Heart left ventricle (tissue), 16 donors: ENCODE data around the gene COG4. TPM values are rescaled to one million over a fixed set of nuclear protein-coding genes. Genes with fewer than 3 reads are reported as not detected.
A peak's percentile ranks its signal among the peaks of the same experiment; 100 is the strongest.
"Not testable (repeated sequence)": the region's sequence is repeated elsewhere in the genome, so short reads cannot be mapped to it uniquely, and the experiment has no call there.

ENCODE experiments used
- ATAC-seq, 4 donors: fragments of 200-7000 bp; cut with Tn5 transposase; one replicate each; pipeline ENCODE4 v1.9.1; 2020 to 2022; ENCODE audit warnings: moderate library complexity in 4 of 4, mild to moderate bottlenecking in 3 of 4, moderate number of reproducible peaks in 1 of 4
- DNase-seq, 5 donors: peaks; one replicate each; pipeline ENCODE4 v3.0.0-alpha.2; 2020
- H3K27ac ChIP-seq, 12 donors: fragments of 200-600 bp; sonication (generic) in 4 of 12; one replicate each; pipeline versions ENCODE4 v1.5.0 to v1.8.0; 2016 to 2022; ENCODE audit warnings: mild to moderate bottlenecking in 2 of 12
- H3K27me3 ChIP-seq, 9 donors: fragments of 200-600 bp; sonication (generic) in 2 of 9; one replicate each; pipeline versions ENCODE4 v1.5.1 to v1.8.0; 2016 to 2022; ENCODE audit warnings: mild to moderate bottlenecking in 3 of 9
- H3K36me3 ChIP-seq, 9 donors: fragments of 200-600 bp; sonication (generic) in 2 of 9; one replicate each; pipeline versions ENCODE4 v1.5.0 to v1.8.0; 2018 to 2022; ENCODE audit warnings: mild to moderate bottlenecking in 2 of 9
- H3K4me1 ChIP-seq, 12 donors: fragments of 200-600 bp; sonication (generic) in 4 of 12; one replicate each; pipeline versions ENCODE4 v1.5.0 to v1.8.0; 2016 to 2022; ENCODE audit warnings: mild to moderate bottlenecking in 3 of 12
- H3K4me3 ChIP-seq, 12 donors: fragments of 200-600 bp; sonication (generic) in 4 of 12; one replicate each; pipeline versions ENCODE4 v1.5.0 to v1.8.0; 2017 to 2022; ENCODE audit warnings: mild to moderate bottlenecking in 9 of 12, moderate library complexity in 4 of 12
- H3K9me3 ChIP-seq, 12 donors: fragments of 200-600 bp; sonication (generic) in 4 of 12; one replicate each; pipeline versions ENCODE4 v1.5.0 to v1.8.0; 2016 to 2022; ENCODE audit warnings: mild to moderate bottlenecking in 1 of 12
- POLR2A ChIP-seq, 2 donors: fragments of 450-650 bp; IDR thresholded peaks; one replicate each; pipeline ENCODE4 v1.6.1; 2017; ENCODE audit warnings: antibody characterized with exemption in 2 of 2, mild to moderate bottlenecking in 2 of 2, moderate library complexity in 2 of 2
- WGBS, 4 donors: extraction: QIAGEN DNeasy Blood & Tissue Kit in 2 of 4; methylation state at CpG; one replicate each; pipeline versions ENCODE4 v1.1.5 to v1.1.7; 2013 to 2018; 5-methylcytosine and 5-hydroxymethylcytosine counted together
- intact Hi-C, 10 donors: fragments of 100-400 bp; cut with DNase I; formaldehyde crosslinking; loops; one replicate each; pipeline versions ENCODE4 v1.11.1 to v1.14.2; 2022
- polyA plus RNA-seq, 2 donors: library from polyadenylated mRNA; stranded (reverse); fragments of 200-250 nt; gene quantifications; one replicate each; pipeline ENCODE4 v1.2.3, GENCODE V29; 2013
- total RNA-seq, 9 donors: library from RNA; depleted of rRNA in 2 of 9; stranded (reverse); fragments of >200 nt in 2 of 9; fragmentation: NEBNext Ultra II Directional in 3 of 9; extraction: Animal tissue kit (Norgen Biotek cat#: 25700) in 3 of 9; gene quantifications; one replicate each; pipeline versions ENCODE4 v1.1.0 to v1.2.4, GENCODE V29; 2016 to 2023
- TF ChIP-seq, protein P1 (sequence below), 12 donors: fragments of 200-600 bp; sonication (generic) in 4 of 12; IDR thresholded peaks; one replicate each; pipeline versions ENCODE4 v1.5.0 to v1.8.0; 2018 to 2022; ENCODE audit warnings: antibody characterized with exemption in 12 of 12, mild to moderate bottlenecking in 5 of 12
- donor health status: ischemic (EF 13 %, LVEDD 7.1; RV severe dilation, severe dysfunction).
- donor health status: healthy with polysubstance abuse.
- donor health status: DM: no; HTN: yes; CAD: no.
- donor health status: DM: no; HTN: no; CAD: no.
- donor health status: ischemic (EF 25% LVEDD 6.9; RV normal size, moderate dysfunction).
- donor health status: ischemic (EF 25% LVEDD 5.7; RV mildly dilated, moderate dysfunction).
- donor health status: healthy.
- donor health status: DM: yes; HTN: yes; CAD: no.
- donor health status: ischemic (EF 35%, LVEDD 5.7; RV mildly dilated, moderate dysfunction).
- donor health status: nonischemic (EF 11% LVEDD 7.7; RV severe dilation, severe dysfunction).
- donor health status: DM: yes; HTN: yes; CAD: no.
- donor health status: PGD.
- donor health status: ischemic (EF 29% LVEDD 5.4; RV normal size, mild dysfunction).
- donor health status: nonischemic (EF 23%, LVEDD 6.1; RV moderate dilation, normal function).

COG4 gene
- total and polyA plus RNA-seq, 11 donors: 30.7 to 45.7 (median 39.8) TPM

DNA sequence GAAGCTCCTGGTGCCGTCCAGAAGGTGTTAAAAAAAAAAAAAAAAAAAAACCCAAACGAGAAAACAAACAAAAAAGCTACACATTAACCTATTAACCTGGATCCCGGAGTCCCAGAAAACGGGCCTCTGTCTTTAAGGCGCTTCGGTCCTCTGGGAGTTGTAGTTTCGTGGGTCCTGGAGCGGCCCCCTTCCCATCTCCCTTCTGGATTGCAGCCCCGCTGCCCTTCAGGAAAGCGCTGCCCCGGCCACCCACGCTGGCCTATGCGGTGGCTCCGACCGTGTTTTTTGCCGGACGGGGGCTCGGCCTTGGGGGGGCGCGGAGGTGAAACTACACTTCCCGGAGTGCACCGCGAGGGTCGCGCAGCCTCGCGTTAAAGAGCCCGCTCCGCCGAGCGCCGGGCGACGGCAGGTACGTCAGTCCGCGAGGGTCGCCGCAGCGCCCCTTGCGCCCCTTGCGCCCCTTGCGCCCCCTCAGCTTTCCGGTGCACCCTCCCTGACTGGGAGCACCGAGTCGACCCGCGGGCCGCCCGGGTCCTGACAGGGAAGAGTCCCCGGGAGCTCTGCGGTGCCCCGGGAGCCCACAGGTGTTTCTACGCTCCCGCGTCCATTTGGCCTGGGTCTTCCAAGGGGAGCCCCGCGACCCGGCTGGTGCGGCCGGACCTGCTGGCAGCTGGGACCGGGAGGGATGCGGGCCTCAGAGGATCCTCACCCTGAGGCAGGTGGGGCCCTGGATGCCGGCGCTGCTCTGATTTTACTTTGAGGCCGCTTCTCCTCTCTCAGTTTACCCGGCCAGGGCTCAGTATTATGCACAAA, 68.9 kb downstream of the COG4 start, which contains the start of gene FCSK:
Gene FCSK, plus strand, starts transcription at position 374 of the 813 bp plus-strand sequence. CDS start 8,596 bp downstream, outside the sequence.
- WGBS, 4 donors: 0 to 1% (median 1%) methylated on average over 31 to 67 of the region's 67 CpGs
- Histone ChIP-seq H3K4me1 (peaks cover 0 to 26% (median 12%) of the 10 kb centered on the region in 12 donors), H3K36me3 (no peaks in the 10 kb centered on the region), H3K27me3 (no peaks in the 10 kb centered on the region), H3K9me3 (no peaks in the 10 kb centered on the region), H3K27ac (peak within 1 kb of the TSS; percentile 88 to 98 (median 94)), H3K4me3 (peak within 1 kb of the TSS; percentile 76 to 99 (median 93))
- ATAC-seq (peak; percentile 59 to 95 (median 94)), DNase-seq (peak; percentile 61 to 85 (median 72))
- TF ChIP-seq POLR2A (IDR thresholded peaks at IDR 0.05): peak in 1 of 2 donors; percentile 36
- TF ChIP-seq, protein P1, sequence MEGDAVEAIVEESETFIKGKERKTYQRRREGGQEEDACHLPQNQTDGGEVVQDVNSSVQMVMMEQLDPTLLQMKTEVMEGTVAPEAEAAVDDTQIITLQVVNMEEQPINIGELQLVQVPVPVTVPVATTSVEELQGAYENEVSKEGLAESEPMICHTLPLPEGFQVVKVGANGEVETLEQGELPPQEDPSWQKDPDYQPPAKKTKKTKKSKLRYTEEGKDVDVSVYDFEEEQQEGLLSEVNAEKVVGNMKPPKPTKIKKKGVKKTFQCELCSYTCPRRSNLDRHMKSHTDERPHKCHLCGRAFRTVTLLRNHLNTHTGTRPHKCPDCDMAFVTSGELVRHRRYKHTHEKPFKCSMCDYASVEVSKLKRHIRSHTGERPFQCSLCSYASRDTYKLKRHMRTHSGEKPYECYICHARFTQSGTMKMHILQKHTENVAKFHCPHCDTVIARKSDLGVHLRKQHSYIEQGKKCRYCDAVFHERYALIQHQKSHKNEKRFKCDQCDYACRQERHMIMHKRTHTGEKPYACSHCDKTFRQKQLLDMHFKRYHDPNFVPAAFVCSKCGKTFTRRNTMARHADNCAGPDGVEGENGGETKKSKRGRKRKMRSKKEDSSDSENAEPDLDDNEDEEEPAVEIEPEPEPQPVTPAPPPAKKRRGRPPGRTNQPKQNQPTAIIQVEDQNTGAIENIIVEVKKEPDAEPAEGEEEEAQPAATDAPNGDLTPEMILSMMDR (IDR thresholded peaks at IDR 0.05): peak in 3 of 12 donors; percentile 4 to 16 (median 7)
- intact Hi-C loops: loop anchor here in 5 of 10 donors (1.0 to 10.0 kb wide), 4 partner anchors 60 to 74 kb away; no protein-coding TSS in a partner anchor

DNA sequence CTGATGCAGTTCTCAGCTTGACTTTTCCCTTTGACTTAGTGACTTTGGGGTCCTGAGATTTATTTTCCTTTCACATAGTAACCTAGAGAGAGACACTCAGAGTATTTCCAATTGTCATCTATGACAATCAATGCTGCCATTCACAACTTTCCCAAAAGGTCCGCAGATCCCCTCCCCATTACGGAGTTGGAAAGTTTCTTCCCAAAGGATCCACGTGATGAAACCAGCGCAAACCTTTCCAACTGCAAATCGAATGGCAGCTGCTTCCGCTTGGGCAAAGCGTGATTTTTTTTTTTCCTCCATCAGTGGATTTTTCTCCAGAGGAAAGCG, 69.5 kb downstream of the COG4 start:
- peak in 2 of 4 donors; percentile 48 to 54 for ATAC-seq
- no peak for DNase-seq
- intact Hi-C loops: loop anchor here in 5 of 10 donors (1.0 to 10.0 kb wide), 4 partner anchors 59 to 73 kb away; no protein-coding TSS in a partner anchor
- 0 to 1% (median 0%) methylated on average over 8 of the region's 8 CpGs for WGBS, 4 donors
- Histone ChIP-seq H3K36me3 (no peaks in the 10 kb centered on the region), H3K4me1 (peaks cover 0 to 26% (median 12%) of the 10 kb centered on the region in 12 donors), H3K27ac (peak overlapping the region; percentile 88 to 98 (median 94)), H3K27me3 (no peaks in the 10 kb centered on the region), H3K4me3 (peak overlapping the region; percentile 76 to 99 (median 93)), H3K9me3 (no peaks in the 10 kb centered on the region)
- TF ChIP-seq POLR2A (IDR thresholded peaks at IDR 0.05): no peak
- TF ChIP-seq, protein P1 (IDR thresholded peaks at IDR 0.05): no peak

DNA sequence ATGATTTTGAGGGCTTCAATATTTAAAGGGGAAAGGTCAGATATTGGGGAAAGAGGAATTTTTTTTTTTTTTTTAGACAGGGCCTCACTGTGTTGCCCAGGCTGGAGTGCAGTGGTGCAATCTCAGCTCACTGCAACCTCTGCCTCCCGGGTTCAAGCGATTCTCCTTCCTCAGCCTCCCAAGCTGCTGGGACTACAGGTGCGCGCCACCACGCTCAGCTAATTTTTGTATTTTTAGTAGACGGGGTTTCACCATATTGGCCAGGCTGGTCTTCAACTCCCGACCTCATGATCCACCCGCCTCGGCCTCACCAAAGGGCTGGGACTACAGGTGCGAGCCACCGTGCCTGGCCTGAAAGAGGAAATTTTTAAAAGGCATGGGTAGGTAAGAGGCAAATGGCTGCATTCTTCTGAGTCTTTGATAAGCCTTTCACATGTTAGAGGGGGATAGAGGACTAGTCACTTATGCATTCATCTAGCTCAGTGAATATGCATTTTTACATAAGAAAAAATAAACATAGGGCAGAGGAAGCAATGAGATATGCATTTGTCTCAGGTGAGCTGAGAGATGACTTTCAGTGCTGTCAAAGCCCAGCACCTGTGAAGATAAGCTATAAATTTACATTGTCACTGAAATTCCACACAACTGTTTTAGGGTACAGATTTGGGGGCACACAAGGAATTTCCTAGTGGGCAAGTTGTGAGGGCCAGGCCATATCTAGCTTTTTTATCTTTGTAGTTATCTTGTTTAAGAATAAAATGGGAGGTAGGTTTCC, 70.0 kb downstream of the COG4 start:
- intact Hi-C loops: loop anchor here in 2 of 10 donors (5.0 to 10.0 kb wide), 2 partner anchors 59 to 71 kb away; no protein-coding TSS in a partner anchor
- no peaks in the 10 kb centered on the region for H3K27me3 ChIP-seq
- DNase-seq (no peak), ATAC-seq (no peak)
- WGBS, 4 donors: 96 to 98% (median 96%) methylated on average over 11 of the region's 11 CpGs
- TF ChIP-seq, protein P1 (IDR thresholded peaks at IDR 0.05): no peak
- no peak for TF ChIP-seq POLR2A (IDR thresholded peaks at IDR 0.05)
- peak overlapping the region; percentile 76 to 99 (median 93) for H3K4me3 ChIP-seq
- H3K9me3 ChIP-seq: no peaks in the 10 kb centered on the region
- peaks cover 0 to 26% (median 12%) of the 10 kb centered on the region in 12 donors for H3K4me1 ChIP-seq
- H3K27ac ChIP-seq: peak overlapping the region in 6 of 12 donors; percentile 88 to 98 (median 94)
- H3K36me3 ChIP-seq: no peaks in the 10 kb centered on the region

DNA sequence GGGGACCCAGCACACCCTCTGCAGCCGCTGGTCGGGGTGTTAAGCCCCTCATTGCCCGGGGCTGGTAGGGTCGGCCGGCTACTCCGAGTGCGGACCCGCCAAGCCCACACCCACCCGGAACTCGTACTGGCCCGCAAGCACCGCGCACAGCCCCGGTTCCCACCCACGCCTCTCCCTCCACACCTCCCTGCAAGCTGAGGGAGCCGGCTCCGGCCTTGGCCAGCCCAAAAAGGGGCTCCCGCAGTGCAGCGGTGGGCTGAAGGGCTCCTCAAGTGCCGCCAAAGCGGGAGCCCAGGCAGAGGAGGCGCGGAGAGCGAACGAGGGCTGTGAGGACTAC, 72.4 kb downstream of the COG4 start:
- H3K27me3 ChIP-seq, DNase-seq, H3K9me3 ChIP-seq, H3K27ac ChIP-seq, H3K36me3 ChIP-seq, ATAC-seq: not testable (repeated sequence)
- WGBS, 4 donors: 33 to 65% (median 38%) methylated on average over 21 to 25 of the region's 25 CpGs
- intact Hi-C loops: loop anchor here in 2 of 10 donors (5.0 to 10.0 kb wide), 2 partner anchors 56 to 69 kb away; no protein-coding TSS in a partner anchor
- peaks cover 0 to 24% (median 9%) of the 10 kb centered on the region in 12 donors for H3K4me1 ChIP-seq
- peak overlapping the region in 9 of 12 donors; percentile 12 to 54 (median 34) for H3K4me3 ChIP-seq

DNA sequence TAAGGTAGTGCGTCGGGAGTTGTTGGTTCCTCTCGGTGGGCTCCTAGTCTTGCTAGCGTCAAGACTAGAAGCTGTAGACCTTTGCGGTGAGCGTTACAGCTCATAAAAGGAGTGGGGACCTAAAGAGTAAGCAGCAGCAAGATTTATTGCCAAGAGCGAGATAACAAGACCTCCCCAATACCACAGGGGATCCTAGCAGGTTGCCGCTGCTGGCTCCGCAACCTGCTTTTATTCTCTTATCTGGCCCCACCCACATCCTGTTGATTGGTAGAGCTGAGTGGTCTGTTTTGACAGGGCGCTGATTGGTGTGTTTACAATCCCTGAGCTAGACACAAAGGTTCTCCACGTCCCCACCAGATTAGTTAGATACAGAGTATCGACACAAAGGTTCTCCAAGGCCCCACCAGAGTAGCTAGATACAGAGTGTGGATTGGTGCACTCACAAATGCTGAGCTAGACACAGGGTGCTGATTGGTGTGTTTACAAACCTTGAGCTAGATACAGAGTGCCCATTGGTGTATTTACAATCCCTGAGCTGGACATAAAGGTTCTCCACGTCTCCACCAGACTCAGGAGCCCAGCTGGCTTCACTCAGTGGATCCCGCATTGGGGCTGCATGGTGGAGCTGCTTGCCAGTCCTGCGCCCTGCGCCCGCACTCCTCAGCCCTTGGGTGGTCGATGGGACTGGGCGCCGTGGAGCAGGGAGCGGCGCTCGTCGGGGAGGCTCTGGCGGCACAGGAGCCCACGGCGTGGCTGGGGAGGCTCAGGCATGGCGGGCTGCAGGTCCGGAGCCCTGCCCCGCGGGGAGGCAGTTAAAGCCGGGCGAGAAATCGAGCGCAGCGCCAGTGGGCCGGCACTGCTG, 73.0 kb downstream of the COG4 start:
- not testable (repeated sequence) for H3K27ac ChIP-seq, H3K27me3 ChIP-seq, DNase-seq, H3K36me3 ChIP-seq, H3K9me3 ChIP-seq, ATAC-seq
- WGBS, 4 donors: 71 to 81% (median 75%) methylated on average over 18 to 37 of the region's 37 CpGs
- H3K4me1 ChIP-seq: peaks cover 0 to 18% (median 5%) of the 10 kb centered on the region in 12 donors
- intact Hi-C loops: loop anchor here in 2 of 10 donors (5.0 to 10.0 kb wide), 2 partner anchors 56 to 68 kb away; no protein-coding TSS in a partner anchor
- peak overlapping the region in 9 of 12 donors; percentile 12 to 54 (median 34) for H3K4me3 ChIP-seq
